IPS-20b (cell line): ENCODE results near the gene VSTM2L.

Source experiments
- H3K27ac ChIP-seq: one replicate; pipeline ENCODE4 v1.5.1; 2013; ENCODE audit warnings: low read length
- H3K27me3 ChIP-seq: 2 replicates; pipeline ENCODE4 v1.6.1; 2013; ENCODE audit warnings: mild to moderate bottlenecking, low read length, inconsistent platforms; ENCODE audit not compliant: insufficient read depth
- H3K36me3 ChIP-seq: 2 replicates; pipeline ENCODE4 v1.6.1; 2013; ENCODE audit warnings: low read depth, mild to moderate bottlenecking, inconsistent platforms, low read length, moderate library complexity; ENCODE audit not compliant: insufficient read depth
- H3K4me1 ChIP-seq: 2 replicates; pipeline ENCODE4 v1.6.1; 2013; ENCODE audit warnings: mild to moderate bottlenecking, control low read depth, inconsistent platforms, low read length, moderate library complexity; ENCODE audit not compliant: insufficient read depth
- H3K4me3 ChIP-seq: 2 replicates; pipeline ENCODE4 v1.5.1; 2013; ENCODE audit warnings: mild to moderate bottlenecking, low read length, inconsistent platforms
- H3K9ac ChIP-seq: 2 replicates; pipeline ENCODE4 v1.6.1; 2013; ENCODE audit warnings: low read depth, mild to moderate bottlenecking, inconsistent platforms, low read length, moderate library complexity
- H3K9me3 ChIP-seq: 2 replicates; pipeline ENCODE4 v1.6.1; 2013; ENCODE audit warnings: mild to moderate bottlenecking, low read depth, low read length, inconsistent platforms; ENCODE audit not compliant: insufficient read depth

VSTM2L gene

GRCh38 chr20:37915434-37915787 is 12.5 kb downstream of the VSTM2L start:
- H3K9ac ChIP-seq: peak overlapping the region; percentile 52; the same call in 1 of the 2 replicates
- H3K27ac ChIP-seq: no peak overlapping the region
- H3K4me3 ChIP-seq: peak overlapping the region; percentile 72

GRCh38 chr20:37915800-37916570 is 13.1 kb downstream of the VSTM2L start:
- peaks cover 12% of the 10 kb centered on the region; the same call in 1 of the 2 replicates for H3K4me1 ChIP-seq
- H3K27me3 ChIP-seq: peaks cover 67% of the 10 kb centered on the region
- no peak overlapping the region for H3K27ac ChIP-seq
- H3K9me3 ChIP-seq: no peaks in the 10 kb centered on the region
- H3K9ac ChIP-seq: no peak overlapping the region; the same call in 1 of the 2 replicates
- H3K4me3 ChIP-seq: peak overlapping the region; percentile 72
- H3K36me3 ChIP-seq: no peaks in the 10 kb centered on the region

More at GRCh38 chr20:37915434-37915787, 12.5 kb downstream of the VSTM2L start:
- Histone ChIP-seq H3K27me3 (peaks cover 67% of the 10 kb centered on the region), H3K9me3 (no peaks in the 10 kb centered on the region), H3K4me1 (peaks cover 12% of the 10 kb centered on the region; the same call in 1 of the 2 replicates), H3K36me3 (no peaks in the 10 kb centered on the region)

GRCh38 chr20:37917461-37917860 is 14.5 kb downstream of the VSTM2L start:
- Histone ChIP-seq H3K36me3 (no peaks in the 10 kb centered on the region), H3K4me3 (no peak overlapping the region), H3K9ac (no peak overlapping the region), H3K9me3 (no peaks in the 10 kb centered on the region), H3K27me3 (peaks cover 59% of the 10 kb centered on the region), H3K4me1 (peaks cover 6% of the 10 kb centered on the region; the same call in 1 of the 2 replicates), H3K27ac (no peak overlapping the region)

GRCh38 chr20:37918035-37918434 is 15.1 kb downstream of the VSTM2L start:
- H3K4me1 ChIP-seq: peaks cover 5% of the 10 kb centered on the region; the same call in 1 of the 2 replicates
- no peak overlapping the region for H3K9ac ChIP-seq
- H3K4me3 ChIP-seq: no peak overlapping the region
- no peaks in the 10 kb centered on the region for H3K36me3 ChIP-seq
- peaks cover 54% of the 10 kb centered on the region for H3K27me3 ChIP-seq
- H3K9me3 ChIP-seq: no peaks in the 10 kb centered on the region
- no peak overlapping the region for H3K27ac ChIP-seq

GRCh38 chr20:37919389-37920040 is 16.6 kb downstream of the VSTM2L start:
- Histone ChIP-seq H3K9ac (no peak overlapping the region), H3K9me3 (no peaks in the 10 kb centered on the region), H3K27me3 (peaks cover 39% of the 10 kb centered on the region), H3K27ac (no peak overlapping the region), H3K4me3 (no peak overlapping the region), H3K4me1 (peaks cover 5% of the 10 kb centered on the region; the same call in 1 of the 2 replicates), H3K36me3 (no peaks in the 10 kb centered on the region)

GRCh38 chr20:37920270-37920669 is 17.3 kb downstream of the VSTM2L start:
- Histone ChIP-seq H3K9me3 (no peaks in the 10 kb centered on the region), H3K27ac (no peak overlapping the region), H3K36me3 (no peaks in the 10 kb centered on the region), H3K9ac (no peak overlapping the region), H3K4me1 (peaks cover 5% of the 10 kb centered on the region; the same call in 1 of the 2 replicates), H3K27me3 (peaks cover 38% of the 10 kb centered on the region), H3K4me3 (no peak overlapping the region)

GRCh38 chr20:37920679-37921322 is 17.9 kb downstream of the VSTM2L start:
- Histone ChIP-seq H3K9ac (no peak overlapping the region), H3K9me3 (no peaks in the 10 kb centered on the region), H3K27ac (no peak overlapping the region), H3K4me1 (peaks cover 5% of the 10 kb centered on the region; the same call in 1 of the 2 replicates), H3K27me3 (peaks cover 32% of the 10 kb centered on the region), H3K4me3 (no peak overlapping the region), H3K36me3 (no peaks in the 10 kb centered on the region)

- Histone ChIP-seq H3K9ac (no peak overlapping the region), H3K36me3 (no peaks in the 10 kb centered on the region), H3K9me3 (no peaks in the 10 kb centered on the region), H3K27ac (no peak overlapping the region), H3K27me3 (peaks cover 26% of the 10 kb centered on the region), H3K4me3 (no peak overlapping the region), H3K4me1 (peaks cover 3% of the 10 kb centered on the region; the same call in 1 of the 2 replicates)
Measured at GRCh38 chr20:37921341-37921929, 18.5 kb downstream of the VSTM2L start.

GRCh38 chr20:37922016-37922415 is 19.1 kb downstream of the VSTM2L start:
- Histone ChIP-seq H3K4me1 (no peaks in the 10 kb centered on the region; the same call in 1 of the 2 replicates), H3K9ac (no peak overlapping the region), H3K36me3 (no peaks in the 10 kb centered on the region), H3K27me3 (peaks cover 20% of the 10 kb centered on the region), H3K27ac (no peak overlapping the region), H3K4me3 (no peak overlapping the region), H3K9me3 (no peaks in the 10 kb centered on the region)

GRCh38 chr20:37925265-37926165 is 22.6 kb downstream of the VSTM2L start:
- Histone ChIP-seq H3K9me3 (no peaks in the 10 kb centered on the region), H3K27me3 (no peaks in the 10 kb centered on the region), H3K9ac (no peak overlapping the region), H3K4me3 (no peak overlapping the region), H3K36me3 (no peaks in the 10 kb centered on the region), H3K4me1 (no peaks in the 10 kb centered on the region), H3K27ac (no peak overlapping the region)

GRCh38 chr20:37926612-37927011 is 23.7 kb downstream of the VSTM2L start:
- no peak overlapping the region for H3K27ac ChIP-seq
- no peaks in the 10 kb centered on the region for H3K4me1 ChIP-seq
- H3K36me3 ChIP-seq: no peaks in the 10 kb centered on the region
- H3K27me3 ChIP-seq: no peaks in the 10 kb centered on the region
- H3K4me3 ChIP-seq: no peak overlapping the region
- no peaks in the 10 kb centered on the region for H3K9me3 ChIP-seq
- no peak overlapping the region for H3K9ac ChIP-seq
